ENCODE results near the gene MORC1.

DNA sequence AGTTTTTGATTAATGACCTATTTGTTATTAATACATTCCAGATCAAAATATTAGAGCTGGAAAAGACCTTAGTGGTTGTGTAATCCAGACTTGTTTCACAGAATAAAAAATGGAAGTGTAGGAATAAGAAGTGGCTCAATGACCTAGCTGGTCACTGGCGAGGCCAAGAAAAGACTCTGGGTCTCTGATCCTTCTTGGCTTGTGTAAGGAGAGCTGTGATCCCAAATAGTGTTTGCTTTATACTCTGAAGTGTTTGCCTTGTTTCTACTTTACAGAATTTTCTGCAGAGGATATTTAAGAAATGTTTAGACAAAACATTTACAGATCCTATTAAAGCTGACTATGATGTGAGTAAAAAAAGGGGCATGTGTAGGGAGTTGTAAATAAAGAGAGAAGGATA, 25.7 kb upstream of the MORC1 start:
- TF ChIP-seq POLR2AphosphoS5 (IDR thresholded peaks at IDR 0.05): no peak
- TF ChIP-seq, protein P1, sequence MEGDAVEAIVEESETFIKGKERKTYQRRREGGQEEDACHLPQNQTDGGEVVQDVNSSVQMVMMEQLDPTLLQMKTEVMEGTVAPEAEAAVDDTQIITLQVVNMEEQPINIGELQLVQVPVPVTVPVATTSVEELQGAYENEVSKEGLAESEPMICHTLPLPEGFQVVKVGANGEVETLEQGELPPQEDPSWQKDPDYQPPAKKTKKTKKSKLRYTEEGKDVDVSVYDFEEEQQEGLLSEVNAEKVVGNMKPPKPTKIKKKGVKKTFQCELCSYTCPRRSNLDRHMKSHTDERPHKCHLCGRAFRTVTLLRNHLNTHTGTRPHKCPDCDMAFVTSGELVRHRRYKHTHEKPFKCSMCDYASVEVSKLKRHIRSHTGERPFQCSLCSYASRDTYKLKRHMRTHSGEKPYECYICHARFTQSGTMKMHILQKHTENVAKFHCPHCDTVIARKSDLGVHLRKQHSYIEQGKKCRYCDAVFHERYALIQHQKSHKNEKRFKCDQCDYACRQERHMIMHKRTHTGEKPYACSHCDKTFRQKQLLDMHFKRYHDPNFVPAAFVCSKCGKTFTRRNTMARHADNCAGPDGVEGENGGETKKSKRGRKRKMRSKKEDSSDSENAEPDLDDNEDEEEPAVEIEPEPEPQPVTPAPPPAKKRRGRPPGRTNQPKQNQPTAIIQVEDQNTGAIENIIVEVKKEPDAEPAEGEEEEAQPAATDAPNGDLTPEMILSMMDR (IDR thresholded peaks at IDR 0.05): no peak
- TF ChIP-seq POLR2A (IDR thresholded peaks at IDR 0.05): no peak
